Smooth muscle cell of the brain vasculature (primary cell): ENCODE data around the gene GPATCH2.
"Not testable (repeated sequence)": the region's sequence is repeated elsewhere in the genome, so short reads cannot be mapped to it uniquely, and the experiment has no call there.

Experiments used
- DNase-seq: peaks from one replicate; pipeline ENCODE4 v3.0.0-alpha.2; 2012; ENCODE audit warnings: low read depth, low spot score

Gene GPATCH2

GRCh38 chr1:217449370-217449769 is 181.5 kb downstream of the GPATCH2 start:
- no peak for DNase-seq

- no peak for DNase-seq
Measured at GRCh38 chr1:217443845-217444244, 187.0 kb downstream of the GPATCH2 start.

GRCh38 chr1:217437376-217437775 is 193.5 kb downstream of the GPATCH2 start:
- DNase-seq = no peak

- no peak for DNase-seq
Measured at GRCh38 chr1:217435204-217435603, 195.7 kb downstream of the GPATCH2 start.

GRCh38 chr1:217433664-217434063 is 197.2 kb downstream of the GPATCH2 start:
- DNase-seq = no peak

GRCh38 chr1:217432339-217432738 is 198.6 kb downstream of the GPATCH2 start:
- DNase-seq = no peak

- DNase-seq = no peak
Measured at GRCh38 chr1:217431395-217431794, 199.5 kb downstream of the GPATCH2 start.

GRCh38 chr1:217425422-217425821 is 205.5 kb downstream of the GPATCH2 start:
- DNase-seq = no peak

- no peak for DNase-seq
Measured at GRCh38 chr1:217419194-217419551, 211.7 kb downstream of the GPATCH2 start.

- DNase-seq = no peak
Measured at GRCh38 chr1:217418269-217419193, 212.4 kb downstream of the GPATCH2 start.

- no peak for DNase-seq
Measured at GRCh38 chr1:217417363-217417762, 213.5 kb downstream of the GPATCH2 start.

GRCh38 chr1:217407534-217408001 is 223.3 kb downstream of the GPATCH2 start:
- DNase-seq = no peak

- DNase-seq = no peak
Measured at GRCh38 chr1:217403026-217403720, 227.7 kb downstream of the GPATCH2 start.

GRCh38 chr1:217402301-217402700 is 228.6 kb downstream of the GPATCH2 start:
- no peak for DNase-seq

- no peak for DNase-seq
Measured at GRCh38 chr1:217393896-217394295, 237.0 kb downstream of the GPATCH2 start.

- no peak for DNase-seq
Measured at GRCh38 chr1:217392441-217392840, 238.4 kb downstream of the GPATCH2 start.

GRCh38 chr1:217389895-217390294 is 241.0 kb downstream of the GPATCH2 start:
- DNase-seq = no peak

- DNase-seq = no peak
Measured at GRCh38 chr1:217388522-217389065, 242.3 kb downstream of the GPATCH2 start.

- not testable (repeated sequence) for DNase-seq
Measured at GRCh38 chr1:217381773-217382172, 249.1 kb downstream of the GPATCH2 start.

GRCh38 chr1:217379804-217380203 is 251.1 kb downstream of the GPATCH2 start:
- DNase-seq = not testable (repeated sequence)

- DNase-seq = no peak
Measured at GRCh38 chr1:217379336-217379735, 251.6 kb downstream of the GPATCH2 start.
